ENCODE measurements around the gene RNF123.

The RNF123 gene

DNA sequence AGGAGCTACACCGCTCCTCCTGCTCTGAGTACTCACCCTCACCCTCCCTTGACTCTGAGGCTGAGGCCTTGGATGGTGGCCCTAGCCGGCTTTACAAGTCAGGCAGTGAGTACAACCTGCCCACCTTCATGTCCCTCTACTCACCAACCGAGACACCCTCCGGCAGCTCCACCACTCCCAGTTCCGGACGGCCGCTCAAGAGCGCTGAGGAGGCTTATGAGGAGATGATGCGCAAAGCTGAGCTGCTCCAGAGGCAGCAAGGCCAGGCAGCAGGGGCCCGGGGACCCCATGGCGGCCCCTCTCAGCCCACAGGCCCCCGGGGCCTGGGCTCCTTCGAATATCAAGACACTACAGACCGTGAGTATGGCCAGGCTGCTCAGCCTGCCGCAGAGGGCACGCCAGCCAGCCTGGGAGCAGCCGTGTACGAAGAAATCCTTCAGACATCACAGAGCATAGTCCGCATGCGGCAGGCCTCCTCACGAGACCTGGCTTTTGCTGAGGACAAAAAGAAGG, 36.4 kb upstream of the RNF123 start:
- H3K4me3 ChIP-seq (ENCODE audit: low read depth, low read length), result no peak overlapping the region
- TF ChIP-seq, protein P1, sequence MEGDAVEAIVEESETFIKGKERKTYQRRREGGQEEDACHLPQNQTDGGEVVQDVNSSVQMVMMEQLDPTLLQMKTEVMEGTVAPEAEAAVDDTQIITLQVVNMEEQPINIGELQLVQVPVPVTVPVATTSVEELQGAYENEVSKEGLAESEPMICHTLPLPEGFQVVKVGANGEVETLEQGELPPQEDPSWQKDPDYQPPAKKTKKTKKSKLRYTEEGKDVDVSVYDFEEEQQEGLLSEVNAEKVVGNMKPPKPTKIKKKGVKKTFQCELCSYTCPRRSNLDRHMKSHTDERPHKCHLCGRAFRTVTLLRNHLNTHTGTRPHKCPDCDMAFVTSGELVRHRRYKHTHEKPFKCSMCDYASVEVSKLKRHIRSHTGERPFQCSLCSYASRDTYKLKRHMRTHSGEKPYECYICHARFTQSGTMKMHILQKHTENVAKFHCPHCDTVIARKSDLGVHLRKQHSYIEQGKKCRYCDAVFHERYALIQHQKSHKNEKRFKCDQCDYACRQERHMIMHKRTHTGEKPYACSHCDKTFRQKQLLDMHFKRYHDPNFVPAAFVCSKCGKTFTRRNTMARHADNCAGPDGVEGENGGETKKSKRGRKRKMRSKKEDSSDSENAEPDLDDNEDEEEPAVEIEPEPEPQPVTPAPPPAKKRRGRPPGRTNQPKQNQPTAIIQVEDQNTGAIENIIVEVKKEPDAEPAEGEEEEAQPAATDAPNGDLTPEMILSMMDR (conservative IDR thresholded peaks at IDR 0.05; ENCODE audit: low read depth, low read length), result no peak
- no peak for DNase-seq (ENCODE audit: low read depth)

DNA sequence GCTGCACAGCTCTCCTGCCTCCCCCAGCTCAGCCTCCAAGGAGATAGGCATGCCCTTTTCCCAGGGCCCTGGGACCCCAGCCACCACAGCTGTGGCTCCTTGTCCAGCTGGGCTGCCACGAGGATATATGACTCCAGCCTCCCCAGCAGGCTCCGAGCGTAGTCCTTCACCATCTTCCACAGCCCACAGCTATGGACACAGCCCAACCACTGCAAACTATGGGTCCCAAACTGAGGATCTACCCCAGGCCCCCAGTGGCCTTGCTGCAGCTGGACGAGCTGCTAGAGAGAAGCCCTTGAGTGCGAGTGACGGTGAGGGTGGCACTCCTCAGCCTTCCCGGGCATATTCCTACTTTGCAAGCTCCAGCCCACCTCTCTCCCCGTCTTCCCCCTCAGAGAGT, 35.7 kb upstream of the RNF123 start:
- TF ChIP-seq, protein P1 (conservative IDR thresholded peaks at IDR 0.05; ENCODE audit: low read depth, low read length), result no peak
- DNase-seq (ENCODE audit: low read depth), result no peak
- H3K4me3 ChIP-seq (ENCODE audit: low read depth, low read length), result no peak overlapping the region

DNA sequence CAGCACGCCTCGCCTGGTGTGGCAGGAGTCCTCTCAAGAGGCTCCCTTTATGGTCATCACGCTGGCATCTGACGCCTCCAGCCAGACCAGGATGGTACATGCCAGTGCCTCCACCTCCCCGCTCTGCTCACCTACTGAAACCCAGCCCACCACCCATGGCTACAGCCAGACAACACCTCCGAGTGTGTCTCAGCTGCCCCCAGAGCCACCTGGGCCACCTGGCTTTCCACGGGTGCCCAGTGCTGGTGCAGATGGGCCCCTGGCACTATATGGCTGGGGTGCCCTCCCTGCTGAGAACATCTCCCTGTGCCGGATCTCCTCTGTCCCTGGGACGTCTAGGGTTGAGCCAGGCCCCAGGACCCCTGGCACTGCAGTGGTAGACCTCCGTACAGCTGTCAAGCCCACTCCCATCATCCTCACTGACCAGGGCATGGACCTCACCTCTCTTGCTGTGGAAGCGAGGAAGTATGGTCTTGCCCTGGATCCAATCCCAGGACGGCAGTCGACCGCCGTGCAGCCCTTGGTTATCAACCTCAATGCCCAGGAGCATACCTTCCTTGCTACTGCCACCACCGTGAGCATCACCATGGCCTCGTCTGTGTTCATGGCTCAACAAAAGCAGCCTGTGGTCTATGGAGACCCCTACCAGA, 35.1 kb upstream of the RNF123 start:
- no peak overlapping the region for H3K4me3 ChIP-seq (ENCODE audit: low read depth, low read length)
- DNase-seq (ENCODE audit: low read depth), result no peak
- TF ChIP-seq, protein P1 (conservative IDR thresholded peaks at IDR 0.05; ENCODE audit: low read depth, low read length), result no peak

DNA sequence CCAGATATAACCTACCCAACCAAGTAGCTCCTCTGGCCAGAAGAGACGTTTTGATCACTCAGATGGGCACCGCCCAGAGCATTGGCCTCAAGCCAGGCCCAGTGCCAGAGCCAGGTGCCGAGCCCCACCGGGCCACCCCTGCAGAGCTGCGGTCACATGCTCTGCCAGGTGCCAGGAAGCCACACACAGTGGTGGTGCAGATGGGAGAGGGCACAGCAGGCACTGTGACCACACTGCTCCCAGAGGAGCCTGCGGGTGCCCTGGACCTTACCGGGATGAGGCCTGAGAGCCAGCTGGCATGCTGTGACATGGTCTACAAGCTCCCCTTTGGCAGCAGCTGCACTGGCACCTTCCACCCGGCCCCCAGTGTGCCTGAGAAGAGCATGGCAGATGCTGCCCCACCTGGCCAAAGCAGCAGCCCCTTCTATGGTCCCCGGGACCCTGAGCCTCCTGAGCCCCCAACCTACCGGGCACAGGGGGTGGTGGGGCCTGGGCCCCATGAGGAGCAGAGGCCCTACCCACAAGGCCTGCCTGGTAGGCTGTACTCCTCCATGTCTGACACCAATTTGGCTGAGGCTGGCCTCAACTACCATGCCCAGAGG, 34.3 kb upstream of the RNF123 start:
- no peak overlapping the region for H3K4me3 ChIP-seq (ENCODE audit: low read depth, low read length)
- no peak for DNase-seq (ENCODE audit: low read depth)
- TF ChIP-seq, protein P1 (conservative IDR thresholded peaks at IDR 0.05; ENCODE audit: low read depth, low read length), result no peak

DNA sequence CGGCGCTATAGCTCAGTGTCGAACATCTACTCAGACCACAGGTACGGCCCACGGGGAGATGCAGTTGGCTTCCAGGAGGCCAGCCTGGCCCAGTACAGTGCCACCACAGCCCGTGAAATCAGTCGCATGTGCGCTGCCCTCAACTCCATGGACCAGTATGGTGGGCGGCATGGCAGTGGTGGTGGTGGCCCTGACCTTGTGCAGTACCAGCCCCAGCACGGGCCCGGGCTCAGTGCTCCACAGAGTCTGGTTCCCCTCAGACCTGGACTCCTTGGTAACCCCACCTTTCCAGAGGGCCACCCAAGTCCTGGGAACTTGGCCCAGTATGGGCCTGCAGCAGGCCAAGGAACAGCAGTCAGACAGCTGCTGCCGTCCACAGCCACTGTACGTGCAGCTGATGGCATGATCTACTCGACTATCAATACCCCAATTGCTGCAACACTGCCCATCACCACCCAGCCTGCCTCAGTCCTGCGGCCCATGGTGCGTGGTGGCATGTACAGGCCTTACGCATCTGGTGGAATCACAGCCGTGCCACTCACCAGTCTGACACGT, 33.5 kb upstream of the RNF123 start:
- DNase-seq (ENCODE audit: low read depth), result no peak

DNA sequence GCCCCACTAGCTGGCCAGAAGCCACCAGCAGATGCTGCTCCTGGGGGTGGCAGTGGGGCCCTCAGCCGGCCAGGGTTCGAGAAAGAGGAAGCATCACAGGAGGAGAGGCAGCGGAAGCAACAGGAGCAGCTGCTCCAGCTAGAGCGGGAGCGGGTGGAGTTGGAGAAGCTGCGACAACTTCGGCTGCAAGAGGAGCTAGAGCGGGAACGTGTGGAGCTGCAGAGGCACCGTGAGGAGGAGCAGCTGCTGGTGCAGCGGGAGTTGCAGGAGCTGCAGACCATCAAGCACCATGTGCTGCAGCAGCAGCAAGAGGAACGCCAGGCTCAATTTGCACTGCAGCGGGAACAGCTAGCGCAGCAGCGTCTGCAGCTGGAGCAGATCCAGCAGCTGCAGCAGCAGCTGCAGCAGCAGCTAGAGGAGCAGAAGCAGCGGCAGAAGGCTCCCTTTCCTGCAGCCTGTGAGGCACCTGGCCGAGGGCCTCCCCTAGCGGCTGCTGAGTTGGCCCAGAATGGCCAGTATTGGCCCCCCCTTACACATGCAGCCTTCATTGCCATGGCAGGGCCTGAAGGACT, 32.7 kb upstream of the RNF123 start:
- TF ChIP-seq, protein P1 (conservative IDR thresholded peaks at IDR 0.05; ENCODE audit: low read depth, low read length), result peak; percentile 58
- DNase-seq (ENCODE audit: low read depth), result peak; percentile 41
- no peak overlapping the region for H3K4me3 ChIP-seq (ENCODE audit: low read depth, low read length)

More for the DNA sequence above, 33.5 kb upstream of the RNF123 start:
- no peak overlapping the region for H3K4me3 ChIP-seq (ENCODE audit: low read depth, low read length)
- TF ChIP-seq, protein P1 (conservative IDR thresholded peaks at IDR 0.05; ENCODE audit: low read depth, low read length), result no peak
